KMS-11 (cell line): ENCODE data around the gene FGF14.

Experiments used
- H2AFZ ChIP-seq: fragments of 200-600 bp; sonication (generic); 2 replicates; pipeline ENCODE4 v1.6.1; 2016; ENCODE audit warnings: antibody characterized with exemption, mixed run types, low read depth
- H3K27ac ChIP-seq: fragments of 200-600 bp; sonication (generic); 2 replicates; pipeline ENCODE4 v1.6.1; 2016; ENCODE audit warnings: mild to moderate bottlenecking, mixed run types
- H3K27me3 ChIP-seq: fragments of 200-600 bp; sonication (generic); 2 replicates; pipeline ENCODE4 v1.6.1; 2017; ENCODE audit warnings: mild to moderate bottlenecking, low read depth, mixed run types, moderate library complexity; ENCODE audit not compliant: insufficient read depth
- H3K36me3 ChIP-seq: fragments of 200-600 bp; sonication (generic); 2 replicates; pipeline ENCODE4 v1.6.1; 2017; ENCODE audit warnings: mild to moderate bottlenecking, mixed run types; ENCODE audit not compliant: insufficient read depth
- H3K4me1 ChIP-seq: fragments of 200-600 bp; sonication (generic); 2 replicates; pipeline ENCODE4 v1.6.1; 2016; ENCODE audit warnings: mild to moderate bottlenecking, low read depth, mixed run types; ENCODE audit not compliant: poor library complexity, severe bottlenecking
- H3K4me2 ChIP-seq: fragments of 200-600 bp; sonication (generic); 2 replicates; pipeline ENCODE4 v1.7.0; 2016; ENCODE audit warnings: mild to moderate bottlenecking, mixed run types
- H3K4me3 ChIP-seq: fragments of 200-600 bp; sonication (generic); IDR thresholded peaks from 2 replicates; pipeline ENCODE4 v1.6.1; 2017; ENCODE audit warnings: low read depth, low read length, mixed read lengths; ENCODE audit not compliant: insufficient read depth
- H3K79me2 ChIP-seq: fragments of 200-600 bp; sonication (generic); 2 replicates; pipeline ENCODE4 v1.6.1; 2016; ENCODE audit warnings: low read depth, mixed run types; ENCODE audit not compliant: insufficient read depth
- H3K9ac ChIP-seq: fragments of 200-600 bp; sonication (generic); 2 replicates; pipeline ENCODE4 v1.6.1; 2016; ENCODE audit warnings: mild to moderate bottlenecking, mixed run types
- H4K20me1 ChIP-seq: fragments of 200-600 bp; sonication (generic); 2 replicates; pipeline ENCODE4 v1.6.1; 2016; ENCODE audit warnings: mild to moderate bottlenecking, mixed run types; ENCODE audit not compliant: insufficient read depth
- CTCF ChIP-seq: fragments of 200-600 bp; sonication (generic); conservative IDR thresholded peaks from 2 replicates; pipeline ENCODE4 v1.6.1; 2017; ENCODE audit warnings: low read depth, mild to moderate bottlenecking, antibody characterized with exemption, low read length, moderate library complexity, mixed read lengths

The FGF14 gene

GRCh38 chr13:101690871-101691270 lies 711.0 kb downstream of the FGF14 start:
- H3K79me2 ChIP-seq = no peaks in the 10 kb centered on the region
- no peak overlapping the region for H3K27ac ChIP-seq
- H3K9ac ChIP-seq = no peak overlapping the region
- H3K4me3 ChIP-seq = no peak overlapping the region
- no peaks in the 10 kb centered on the region for H3K4me1 ChIP-seq
- no peak overlapping the region for H3K4me2 ChIP-seq
- H4K20me1 ChIP-seq = no peaks in the 10 kb centered on the region
- TF ChIP-seq CTCF = no peak
- no peaks in the 10 kb centered on the region for H3K27me3 ChIP-seq
- no peaks in the 10 kb centered on the region for H3K36me3 ChIP-seq
- no peak overlapping the region for H2AFZ ChIP-seq

- Histone ChIP-seq H3K79me2 (no peaks in the 10 kb centered on the region), H3K27me3 (no peaks in the 10 kb centered on the region), H3K4me2 (no peak overlapping the region), H3K9ac (no peak overlapping the region), H4K20me1 (no peaks in the 10 kb centered on the region), H2AFZ (no peak overlapping the region), H3K36me3 (no peaks in the 10 kb centered on the region), H3K4me1 (no peaks in the 10 kb centered on the region), H3K4me3 (no peak overlapping the region), H3K27ac (no peak overlapping the region)
- TF ChIP-seq CTCF = no peak
Measured at GRCh38 chr13:101686003-101686402, 715.8 kb downstream of the FGF14 start.

DNA sequence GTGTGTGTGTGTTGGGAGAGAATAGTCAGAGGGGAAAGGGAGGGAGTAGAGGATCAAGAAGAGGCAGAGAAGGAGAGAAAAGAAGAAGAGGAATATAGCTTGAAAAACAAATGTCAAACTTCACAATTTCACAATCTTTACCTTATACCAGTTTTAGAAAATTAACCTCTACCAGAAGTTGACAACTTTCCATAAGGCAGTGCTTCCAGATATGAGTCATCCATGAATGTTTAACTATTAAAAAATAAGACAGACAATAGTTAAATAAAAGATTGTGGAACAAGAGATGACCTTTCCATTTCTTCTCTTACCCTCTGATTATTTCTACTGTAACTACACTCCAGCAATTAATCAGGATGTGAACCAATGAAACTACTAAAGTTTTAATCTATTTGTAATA lies 720.0 kb downstream of the FGF14 start:
- Histone ChIP-seq H3K4me2 (no peak overlapping the region), H3K36me3 (no peaks in the 10 kb centered on the region), H3K79me2 (no peaks in the 10 kb centered on the region), H3K9ac (no peak overlapping the region), H3K27me3 (no peaks in the 10 kb centered on the region), H2AFZ (no peak overlapping the region), H3K4me1 (no peaks in the 10 kb centered on the region), H4K20me1 (no peaks in the 10 kb centered on the region), H3K4me3 (no peak overlapping the region), H3K27ac (no peak overlapping the region)
- no peak for TF ChIP-seq CTCF

DNA sequence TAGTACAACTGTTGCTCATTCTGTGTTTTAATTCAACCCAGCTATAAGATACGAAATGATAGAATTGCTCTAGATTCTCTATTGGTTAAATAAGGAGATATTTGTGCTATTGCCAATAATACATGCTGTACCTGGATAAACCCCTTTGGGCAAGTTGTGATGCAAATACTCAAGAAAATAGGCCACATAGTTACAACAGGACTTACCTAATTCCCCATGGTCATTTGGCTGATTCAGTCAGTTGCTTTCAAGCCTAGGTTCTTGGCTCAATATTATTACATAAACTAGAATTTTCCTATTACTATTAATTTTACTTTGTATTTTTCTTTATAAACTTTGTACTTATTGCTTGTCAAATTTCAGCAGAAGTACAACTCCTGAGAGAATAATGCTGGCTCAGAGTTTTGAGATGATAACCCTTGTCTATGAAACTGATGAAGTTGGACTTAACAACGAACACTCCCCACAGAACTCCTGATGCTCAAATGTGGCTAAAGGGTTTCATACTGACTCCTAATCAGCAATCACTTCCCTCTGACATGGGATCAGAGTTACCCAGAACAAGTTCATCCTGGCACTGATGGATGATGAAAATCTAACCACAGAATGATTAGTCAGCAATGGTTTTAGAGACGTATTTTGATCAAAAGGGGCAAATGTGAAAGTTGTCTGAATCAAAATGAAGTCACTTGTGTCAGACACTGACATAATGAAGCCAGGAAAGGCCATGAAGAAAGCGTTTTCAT lies 728.3 kb downstream of the FGF14 start:
- Histone ChIP-seq H3K79me2 (no peaks in the 10 kb centered on the region), H3K4me1 (no peaks in the 10 kb centered on the region), H3K27me3 (no peaks in the 10 kb centered on the region), H3K9ac (no peak overlapping the region), H4K20me1 (no peaks in the 10 kb centered on the region), H2AFZ (no peak overlapping the region), H3K4me2 (no peak overlapping the region), H3K27ac (no peak overlapping the region), H3K4me3 (no peak overlapping the region), H3K36me3 (no peaks in the 10 kb centered on the region)
- TF ChIP-seq CTCF = no peak
